ENCODE results near the gene ATP13A4. TPM values are rescaled to one million over a fixed set of nuclear protein-coding genes. Genes with fewer than 3 reads are reported as not detected.

The ATP13A4 gene
- polyA plus RNA-seq, 1 donor from 2014 or later, result 6.2 TPM

GRCh38 chr3:193515966-193516365 is 38.7 kb downstream of the ATP13A4 start:
- Histone ChIP-seq H3K79me2 (replicated peaks; ENCODE audit: insufficient read depth, low read length) (no peaks in the 10 kb centered on the region), H3K27me3 (ENCODE audit: insufficient read depth, low read depth, low read length) (no peaks in the 10 kb centered on the region), H3K27ac (ENCODE audit: low read length) (no peak overlapping the region), H3K36me3 (ENCODE audit: insufficient read depth, low read length) (no peaks in the 10 kb centered on the region), H3K9me3 (ENCODE audit: low read length) (no peaks in the 10 kb centered on the region), H3F3A (ENCODE audit: insufficient read depth, low read length, poor library complexity, severe bottlenecking) (no peaks in the 10 kb centered on the region), H4K20me1 (ENCODE audit: insufficient read depth) (no peaks in the 10 kb centered on the region), H2AFZ (ENCODE audit: low read depth, low read length) (no peak overlapping the region), H3K9me2 (ENCODE audit: insufficient read depth, low read length) (no peaks in the 10 kb centered on the region), H3K4me2 (ENCODE audit: low read length) (no peak overlapping the region), H3K9ac (ENCODE audit: low read length) (no peak overlapping the region), H3K4me3 (ENCODE audit: low read length) (no peak overlapping the region)
- TF ChIP-seq SMC3 (conservative IDR thresholded peaks at IDR 0.05; ENCODE audit: poor library complexity), result no peak
- TF ChIP-seq MXI1 (conservative IDR thresholded peaks at IDR 0.05; ENCODE audit: poor library complexity, severe bottlenecking), result no peak
- TF ChIP-seq CTCF (IDR thresholded peaks at IDR 0.05; ENCODE audit: poor library complexity, severe bottlenecking), result no peak
- TF ChIP-seq EP300 (conservative IDR thresholded peaks at IDR 0.05; ENCODE audit: poor library complexity, severe bottlenecking), result no peak
- TF ChIP-seq EZH2 (IDR thresholded peaks at IDR 0.05; ENCODE audit: borderline replicate concordance, insufficient read depth, low read length, poor library complexity, severe bottlenecking), result no peak
- no peak for TF ChIP-seq REST (IDR thresholded peaks at IDR 0.05; ENCODE audit: borderline replicate concordance)
- TF ChIP-seq TAF1 (IDR thresholded peaks at IDR 0.05; ENCODE audit: low read depth), result no peak
- no peak for TF ChIP-seq RAD21 (conservative IDR thresholded peaks at IDR 0.05)
- TF ChIP-seq POLR2AphosphoS5 (IDR thresholded peaks at IDR 0.05), result no peak

DNA sequence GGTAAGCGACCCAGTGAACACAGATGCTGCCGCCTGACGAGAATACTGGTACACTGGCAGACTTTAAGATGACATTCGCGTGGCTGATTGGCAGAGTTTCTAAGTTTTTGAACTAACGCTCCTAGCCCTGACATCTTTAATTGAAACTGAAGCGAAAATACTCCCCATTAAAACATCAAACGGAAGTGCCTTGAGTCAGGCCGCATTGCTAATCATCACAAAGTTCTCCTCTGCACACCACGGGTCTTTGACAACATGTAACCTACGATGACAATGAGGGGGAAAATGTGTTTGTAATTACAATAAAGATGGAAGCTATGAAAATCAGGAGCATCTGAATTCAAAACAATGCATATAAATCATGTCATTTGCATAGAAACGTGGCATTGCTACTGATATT is 44.5 kb downstream of the ATP13A4 start:
- no peak overlapping the region for H3K4me2 ChIP-seq (ENCODE audit: low read length)
- no peaks in the 10 kb centered on the region for H4K20me1 ChIP-seq (ENCODE audit: insufficient read depth)
- no peaks in the 10 kb centered on the region for H3K36me3 ChIP-seq (ENCODE audit: insufficient read depth, low read length)
- H3K27ac ChIP-seq (ENCODE audit: low read length), result peak overlapping the region; percentile 58
- TF ChIP-seq SMC3 (conservative IDR thresholded peaks at IDR 0.05; ENCODE audit: poor library complexity), result no peak
- TF ChIP-seq EP300 (conservative IDR thresholded peaks at IDR 0.05; ENCODE audit: poor library complexity, severe bottlenecking), result peak; percentile 82
- peak; percentile 62 for TF ChIP-seq POLR2AphosphoS5 (IDR thresholded peaks at IDR 0.05)
- no peak overlapping the region for H3K9ac ChIP-seq (ENCODE audit: low read length)
- no peaks in the 10 kb centered on the region for H3K27me3 ChIP-seq (ENCODE audit: insufficient read depth, low read depth, low read length)
- H3K79me2 ChIP-seq (replicated peaks; ENCODE audit: insufficient read depth, low read length), result no peaks in the 10 kb centered on the region
- H2AFZ ChIP-seq (ENCODE audit: low read depth, low read length), result no peak overlapping the region
- no peaks in the 10 kb centered on the region for H3F3A ChIP-seq (ENCODE audit: insufficient read depth, low read length, poor library complexity, severe bottlenecking)
- H3K4me3 ChIP-seq (ENCODE audit: low read length), result peak overlapping the region; percentile 35
- H3K9me3 ChIP-seq (ENCODE audit: low read length), result no peaks in the 10 kb centered on the region
- H3K9me2 ChIP-seq (ENCODE audit: insufficient read depth, low read length), result no peaks in the 10 kb centered on the region
